ENCODE measurements around the gene UBR1.

GRCh38 chr15:42932833-42933515 lies 172.9 kb downstream of the UBR1 start:
- TF ChIP-seq CTCF (IDR thresholded peaks at IDR 0.05) (no peak), POLR2A (IDR thresholded peaks at IDR 0.05) (no peak)
